ENCODE data around the gene UBTD1. TPM values are rescaled to one million over a fixed set of nuclear protein-coding genes. Genes with fewer than 3 reads are reported as not detected.

The UBTD1 gene
- polyA plus RNA-seq, 1 donor: 4.1 TPM

Other genes starting within 250 kb of the UBTD1 start
- gene ARHGAP19, start 206.3 kb upstream of the UBTD1 start, polyA plus RNA-seq: 17.2 TPM
- 5.6 TPM for gene FRAT1, start 179.7 kb upstream of the UBTD1 start, polyA plus RNA-seq
- 26.0 TPM for gene FRAT2, start 164.2 kb upstream of the UBTD1 start, polyA plus RNA-seq
- 25.3 TPM for gene RRP12, start 97.6 kb upstream of the UBTD1 start, polyA plus RNA-seq
- 138 TPM for gene PGAM1, start 72.7 kb upstream of the UBTD1 start, polyA plus RNA-seq
- gene EXOSC1, start 52.9 kb upstream of the UBTD1 start, polyA plus RNA-seq: 39.1 TPM
- gene ZDHHC16, start 52.7 kb upstream of the UBTD1 start, polyA plus RNA-seq: 30.7 TPM
- 62.5 TPM for gene MMS19, start 502 bp upstream of the UBTD1 start, polyA plus RNA-seq
- 0.13 TPM for gene ANKRD2, start 73.9 kb downstream of the UBTD1 start, polyA plus RNA-seq
- gene HOGA1, start 85.5 kb downstream of the UBTD1 start, polyA plus RNA-seq: 3.2 TPM
- 0.09 TPM for gene C10orf62, start 90.8 kb downstream of the UBTD1 start, polyA plus RNA-seq
- 18.7 TPM for gene MORN4, start 134.6 kb downstream of the UBTD1 start, polyA plus RNA-seq
- gene PI4K2A, start 141.7 kb downstream of the UBTD1 start, polyA plus RNA-seq: 37.4 TPM
- gene AVPI1, start 188.3 kb downstream of the UBTD1 start, polyA plus RNA-seq: 56.5 TPM
- 32.9 TPM for gene MARVELD1, start 214.8 kb downstream of the UBTD1 start, polyA plus RNA-seq
- gene ZFYVE27, start 238.2 kb downstream of the UBTD1 start, polyA plus RNA-seq: 51.2 TPM